ENCODE data around the gene GCN1. TPM values are rescaled to one million over a fixed set of nuclear protein-coding genes. Genes with fewer than 3 reads are reported as not detected.

Gene GCN1
- total RNA-seq, 2 donors from 2014 or later: 39.3 to 120 TPM

DNA sequence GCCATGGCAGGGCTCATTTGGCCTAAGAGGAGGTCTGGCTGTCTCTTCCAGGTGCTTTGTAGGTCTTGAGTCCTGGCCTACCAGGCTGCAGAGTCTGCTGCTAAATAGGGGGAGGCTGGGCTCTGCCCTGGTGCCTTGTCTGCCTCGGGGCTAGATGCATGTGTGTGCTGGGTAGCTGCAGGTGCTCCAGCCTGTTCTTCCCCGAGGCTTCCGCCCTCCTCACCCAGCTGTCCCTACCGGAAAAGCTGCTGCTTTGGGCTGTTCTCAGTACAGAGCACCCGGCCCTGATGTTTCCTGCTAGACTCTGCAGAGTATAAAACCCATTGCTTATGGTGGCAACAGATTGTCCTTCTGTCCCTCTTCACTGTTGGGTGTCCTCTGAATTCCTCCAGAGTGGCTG lies 115.6 kb downstream of the GCN1 start:
- Histone ChIP-seq H3K27ac (peak overlapping the region in 1 of 2 donors; percentile 18), H3K4me1 (replicated peaks) (no peaks in the 10 kb centered on the region), H3K4me3 (no peak overlapping the region), H3K36me3 (no peaks in the 10 kb centered on the region), H3K27me3 (replicated peaks; ENCODE audit: insufficient read depth) (no peaks in the 10 kb centered on the region), H3K9me3 (no peaks in the 10 kb centered on the region)
- 39% methylated on average over 5 of the region's 5 CpGs for WGBS
- no peak for DNase-seq (ENCODE audit: low spot score)
- TF ChIP-seq POLR2A (IDR thresholded peaks at IDR 0.05) (no peak), POLR2AphosphoS5 (IDR thresholded peaks at IDR 0.05) (no peak)
- intact Hi-C loops (cut with DNase I): no loop called here

DNA sequence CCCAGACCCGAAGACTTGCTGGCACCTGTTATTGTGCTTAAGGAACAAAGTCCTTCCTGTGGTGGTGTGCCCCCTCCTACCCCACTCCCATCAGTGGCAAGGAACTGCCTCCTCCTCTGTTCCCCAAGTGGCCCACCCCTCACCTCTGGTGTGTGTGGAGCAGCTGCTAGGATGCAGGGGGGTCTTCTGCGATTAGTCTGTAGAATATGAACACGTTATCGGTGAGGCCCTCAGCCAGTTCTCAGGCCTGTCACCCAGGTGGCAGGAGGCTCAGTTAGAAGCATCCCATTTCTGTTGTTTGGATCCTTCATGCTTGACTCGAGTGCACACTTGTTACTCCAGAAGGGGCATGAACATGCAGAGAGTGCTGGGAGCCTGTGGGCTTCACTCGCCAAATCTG lies 117.3 kb downstream of the GCN1 start:
- no peak overlapping the region for H3K27ac ChIP-seq
- no peak for TF ChIP-seq POLR2AphosphoS5 (IDR thresholded peaks at IDR 0.05)
- TF ChIP-seq POLR2A (IDR thresholded peaks at IDR 0.05): no peak
- TF ChIP-seq, protein P1, sequence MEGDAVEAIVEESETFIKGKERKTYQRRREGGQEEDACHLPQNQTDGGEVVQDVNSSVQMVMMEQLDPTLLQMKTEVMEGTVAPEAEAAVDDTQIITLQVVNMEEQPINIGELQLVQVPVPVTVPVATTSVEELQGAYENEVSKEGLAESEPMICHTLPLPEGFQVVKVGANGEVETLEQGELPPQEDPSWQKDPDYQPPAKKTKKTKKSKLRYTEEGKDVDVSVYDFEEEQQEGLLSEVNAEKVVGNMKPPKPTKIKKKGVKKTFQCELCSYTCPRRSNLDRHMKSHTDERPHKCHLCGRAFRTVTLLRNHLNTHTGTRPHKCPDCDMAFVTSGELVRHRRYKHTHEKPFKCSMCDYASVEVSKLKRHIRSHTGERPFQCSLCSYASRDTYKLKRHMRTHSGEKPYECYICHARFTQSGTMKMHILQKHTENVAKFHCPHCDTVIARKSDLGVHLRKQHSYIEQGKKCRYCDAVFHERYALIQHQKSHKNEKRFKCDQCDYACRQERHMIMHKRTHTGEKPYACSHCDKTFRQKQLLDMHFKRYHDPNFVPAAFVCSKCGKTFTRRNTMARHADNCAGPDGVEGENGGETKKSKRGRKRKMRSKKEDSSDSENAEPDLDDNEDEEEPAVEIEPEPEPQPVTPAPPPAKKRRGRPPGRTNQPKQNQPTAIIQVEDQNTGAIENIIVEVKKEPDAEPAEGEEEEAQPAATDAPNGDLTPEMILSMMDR (IDR thresholded peaks at IDR 0.05): no peak
- no peak for DNase-seq (ENCODE audit: low spot score)
- H3K27me3 ChIP-seq (replicated peaks; ENCODE audit: insufficient read depth): no peaks in the 10 kb centered on the region
- intact Hi-C loops (cut with DNase I): no loop called here
- H3K36me3 ChIP-seq: no peaks in the 10 kb centered on the region
- no peak overlapping the region for H3K4me3 ChIP-seq
- no peaks in the 10 kb centered on the region for H3K9me3 ChIP-seq
- no peaks in the 10 kb centered on the region for H3K4me1 ChIP-seq (replicated peaks)
- 89% methylated on average over 6 of the region's 6 CpGs for WGBS

Small RNA genes within 50 kb of the gene (microRNA-seq; reads per million reads assigned to microRNA genes)
- gene MIR4498: not detected

Small RNA genes within 50 kb of the gene (small RNA-seq; reads per million reads assigned to genes)
- 0 reads per million in 2 donors for gene MIR4498

Other genes with a start within 250 kb of the GCN1 start
- gene BICDL1, start 205.5 kb downstream of the GCN1 start, total RNA-seq: 10 to 100 TPM in 1 of 2 donors, 1 to 10 TPM in 1; 8.6 to 34.0 TPM
- gene RAB35, start 78.0 kb downstream of the GCN1 start, total RNA-seq: 10 to 100 TPM; 26.6 to 41.1 TPM
- 1,000 to 10,000 TPM; 1,950 to 2,858 TPM for gene RPLP0, start 6.4 kb upstream of the GCN1 start, total RNA-seq
- 100 to 1,000 TPM in 1 of 2 donors, 10 to 100 TPM in 1; 58.3 to 113 TPM for gene PXN, start 71.0 kb upstream of the GCN1 start, total RNA-seq
- gene RNU4-2, start 97.2 kb upstream of the GCN1 start, total RNA-seq: under 1 TPM; under 0.01 TPM
- gene RNU4-1, start 98.5 kb upstream of the GCN1 start, total RNA-seq: under 1 TPM; under 0.01 TPM
- gene SIRT4, start 107.6 kb upstream of the GCN1 start, total RNA-seq: 1 to 10 TPM in 1 of 2 donors, under 1 TPM in 1; 0.96 to 2.2 TPM
- not detected for gene PLA2G1B, start 133.1 kb upstream of the GCN1 start, total RNA-seq
- gene MSI1, start 174.4 kb upstream of the GCN1 start, total RNA-seq: 1 to 10 TPM; 1.7 to 8.2 TPM
- 100 to 1,000 TPM; 616 to 965 TPM for gene COX6A1, start 243.4 kb upstream of the GCN1 start, total RNA-seq

Measured in prostate gland (tissue), 2 donors.